ENCODE measurements around the gene ADAM12. TPM values are rescaled to one million over a fixed set of nuclear protein-coding genes. Genes with fewer than 3 reads are reported as not detected.

ADAM12 gene
- total RNA-seq, 1 donor from 2014 or later, result 41.7 TPM

GRCh38 chr10:126092366-126093215, 295.7 kb downstream of the ADAM12 start:
- Mint-ChIP-seq H3K36me3 (ENCODE audit: unreplicated experiment) (peaks cover 12% of the 10 kb centered on the region), H3K4me3 (ENCODE audit: unreplicated experiment) (no peak overlapping the region), H3K9me3 (ENCODE audit: unreplicated experiment) (peaks cover 4% of the 10 kb centered on the region), H3K27ac (ENCODE audit: unreplicated experiment) (peak overlapping the region; percentile 23), H3K27me3 (ENCODE audit: unreplicated experiment) (no peaks in the 10 kb centered on the region), H3K4me1 (ENCODE audit: unreplicated experiment) (peaks cover 35% of the 10 kb centered on the region)
- no peak for TF ChIP-seq CTCF (IDR thresholded peaks at IDR 0.05)
- no peak for DNase-seq (ENCODE audit: extremely low spot score, unreplicated experiment)

- Mint-ChIP-seq H3K4me1 (ENCODE audit: unreplicated experiment) (peaks cover 39% of the 10 kb centered on the region), H3K27me3 (ENCODE audit: unreplicated experiment) (no peaks in the 10 kb centered on the region), H3K4me3 (ENCODE audit: unreplicated experiment) (no peak overlapping the region), H3K9me3 (ENCODE audit: unreplicated experiment) (peaks cover 4% of the 10 kb centered on the region), H3K36me3 (ENCODE audit: unreplicated experiment) (peaks cover 16% of the 10 kb centered on the region), H3K27ac (ENCODE audit: unreplicated experiment) (peak overlapping the region; percentile 78)
- no peak for TF ChIP-seq CTCF (IDR thresholded peaks at IDR 0.05)
- DNase-seq (ENCODE audit: extremely low spot score, unreplicated experiment), result no peak
These were observed 297.2 kb downstream of the ADAM12 start for GRCh38 chr10:126090911-126091728.

GRCh38 chr10:126090443-126090842, 297.8 kb downstream of the ADAM12 start:
- no peak for DNase-seq (ENCODE audit: extremely low spot score, unreplicated experiment)
- Mint-ChIP-seq H3K36me3 (ENCODE audit: unreplicated experiment) (peaks cover 16% of the 10 kb centered on the region), H3K27ac (ENCODE audit: unreplicated experiment) (peak overlapping the region; percentile 78), H3K4me1 (ENCODE audit: unreplicated experiment) (peaks cover 39% of the 10 kb centered on the region), H3K9me3 (ENCODE audit: unreplicated experiment) (peaks cover 4% of the 10 kb centered on the region), H3K4me3 (ENCODE audit: unreplicated experiment) (no peak overlapping the region), H3K27me3 (ENCODE audit: unreplicated experiment) (no peaks in the 10 kb centered on the region)
- no peak for TF ChIP-seq CTCF (IDR thresholded peaks at IDR 0.05)

- DNase-seq (ENCODE audit: extremely low spot score, unreplicated experiment), result no peak
- Mint-ChIP-seq H3K4me1 (ENCODE audit: unreplicated experiment) (peaks cover 37% of the 10 kb centered on the region), H3K27ac (ENCODE audit: unreplicated experiment) (peak overlapping the region; percentile 47), H3K36me3 (ENCODE audit: unreplicated experiment) (peaks cover 13% of the 10 kb centered on the region), H3K4me3 (ENCODE audit: unreplicated experiment) (no peak overlapping the region), H3K9me3 (ENCODE audit: unreplicated experiment) (peaks cover 4% of the 10 kb centered on the region), H3K27me3 (ENCODE audit: unreplicated experiment) (no peaks in the 10 kb centered on the region)
- no peak for TF ChIP-seq CTCF (IDR thresholded peaks at IDR 0.05)
These were observed 300.3 kb downstream of the ADAM12 start for GRCh38 chr10:126087796-126088505.

All from osteocyte (in vitro differentiated cells).